Measurements from ENCODE around the gene ELL2. TPM values are rescaled to one million over a fixed set of nuclear protein-coding genes. Genes with fewer than 3 reads are reported as not detected.

ELL2 gene
- total RNA-seq, 3 donors from 2014 or later (not counting 1 experiment from before 2014, with no cell fraction given): 52.8 to 78.2 (median 69.4) TPM

DNA sequence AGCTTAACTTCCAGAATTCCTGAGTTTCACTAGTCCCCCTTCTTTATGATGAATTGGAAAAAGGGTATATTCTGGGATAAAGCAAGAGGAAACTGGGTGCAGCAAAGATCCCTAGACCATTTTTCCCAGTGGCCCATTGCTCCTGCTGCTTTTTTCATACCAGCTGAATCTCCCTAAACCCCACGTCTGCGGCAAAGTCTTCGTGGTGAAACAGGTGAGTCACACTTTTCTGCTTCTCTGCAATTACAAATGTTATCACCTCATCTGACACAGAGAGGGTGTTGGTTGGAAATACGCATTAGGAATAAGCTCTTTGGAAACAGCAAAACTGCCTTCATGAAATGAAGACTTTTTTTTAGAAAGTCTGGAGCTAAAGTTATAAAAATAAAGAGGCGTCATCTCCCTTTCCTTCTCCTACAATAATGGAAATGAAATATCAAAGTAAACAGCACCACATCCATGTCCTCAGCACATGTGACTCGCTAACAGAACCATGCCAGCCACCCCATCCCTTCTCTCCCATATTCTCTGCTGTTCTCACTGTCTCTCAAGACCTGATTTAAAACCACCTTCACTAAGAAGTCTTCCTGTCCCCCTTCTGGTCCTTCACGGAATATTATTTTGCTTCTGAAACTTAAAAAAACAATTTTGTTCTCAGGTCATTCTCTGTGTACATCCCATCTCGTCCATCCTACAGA is 99.6 kb downstream of the ELL2 start:
- no peaks in the 10 kb centered on the region for H3K9me3 Mint-ChIP-seq
- H3K36me3 Mint-ChIP-seq: no peaks in the 10 kb centered on the region
- H3K27me3 Mint-ChIP-seq (ENCODE audit: low read depth in 2 of 2): peaks cover 35 to 54% of the 10 kb centered on the region in 2 donors
- Histone ChIP-seq H3K27ac (ENCODE audit: low read length) (no peak overlapping the region), H3K27me3 (ENCODE audit: control insufficient read depth, insufficient read depth, low read length) (peaks cover 2% of the 10 kb centered on the region), H3K4me1 (ENCODE audit: control insufficient read depth, insufficient read depth, low read length) (peaks cover 19% of the 10 kb centered on the region), H3K4me3 (ENCODE audit: low read length) (no peak overlapping the region), H3K9me3 (ENCODE audit: control insufficient read depth, insufficient read depth, low read length) (no peaks in the 10 kb centered on the region), H3K36me3 (ENCODE audit: control insufficient read depth, insufficient read depth, low read length) (no peaks in the 10 kb centered on the region)
- no peak overlapping the region for H3K4me3 Mint-ChIP-seq
- H3K27ac Mint-ChIP-seq: no peak overlapping the region
- intact Hi-C loops (cut with micrococcal nuclease): no loop called here
- TF ChIP-seq, protein P1, sequence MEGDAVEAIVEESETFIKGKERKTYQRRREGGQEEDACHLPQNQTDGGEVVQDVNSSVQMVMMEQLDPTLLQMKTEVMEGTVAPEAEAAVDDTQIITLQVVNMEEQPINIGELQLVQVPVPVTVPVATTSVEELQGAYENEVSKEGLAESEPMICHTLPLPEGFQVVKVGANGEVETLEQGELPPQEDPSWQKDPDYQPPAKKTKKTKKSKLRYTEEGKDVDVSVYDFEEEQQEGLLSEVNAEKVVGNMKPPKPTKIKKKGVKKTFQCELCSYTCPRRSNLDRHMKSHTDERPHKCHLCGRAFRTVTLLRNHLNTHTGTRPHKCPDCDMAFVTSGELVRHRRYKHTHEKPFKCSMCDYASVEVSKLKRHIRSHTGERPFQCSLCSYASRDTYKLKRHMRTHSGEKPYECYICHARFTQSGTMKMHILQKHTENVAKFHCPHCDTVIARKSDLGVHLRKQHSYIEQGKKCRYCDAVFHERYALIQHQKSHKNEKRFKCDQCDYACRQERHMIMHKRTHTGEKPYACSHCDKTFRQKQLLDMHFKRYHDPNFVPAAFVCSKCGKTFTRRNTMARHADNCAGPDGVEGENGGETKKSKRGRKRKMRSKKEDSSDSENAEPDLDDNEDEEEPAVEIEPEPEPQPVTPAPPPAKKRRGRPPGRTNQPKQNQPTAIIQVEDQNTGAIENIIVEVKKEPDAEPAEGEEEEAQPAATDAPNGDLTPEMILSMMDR (IDR thresholded peaks at IDR 0.05): no peak
- DNase-seq: peak in 1 of 2 donors; percentile 28
- WGBS (ENCODE audit: insufficient coverage): 57% methylated on average over 7 of the region's 8 CpGs
- H3K4me1 Mint-ChIP-seq: peaks cover 7 to 17% of the 10 kb centered on the region in 2 donors
- no peak for ATAC-seq

DNA sequence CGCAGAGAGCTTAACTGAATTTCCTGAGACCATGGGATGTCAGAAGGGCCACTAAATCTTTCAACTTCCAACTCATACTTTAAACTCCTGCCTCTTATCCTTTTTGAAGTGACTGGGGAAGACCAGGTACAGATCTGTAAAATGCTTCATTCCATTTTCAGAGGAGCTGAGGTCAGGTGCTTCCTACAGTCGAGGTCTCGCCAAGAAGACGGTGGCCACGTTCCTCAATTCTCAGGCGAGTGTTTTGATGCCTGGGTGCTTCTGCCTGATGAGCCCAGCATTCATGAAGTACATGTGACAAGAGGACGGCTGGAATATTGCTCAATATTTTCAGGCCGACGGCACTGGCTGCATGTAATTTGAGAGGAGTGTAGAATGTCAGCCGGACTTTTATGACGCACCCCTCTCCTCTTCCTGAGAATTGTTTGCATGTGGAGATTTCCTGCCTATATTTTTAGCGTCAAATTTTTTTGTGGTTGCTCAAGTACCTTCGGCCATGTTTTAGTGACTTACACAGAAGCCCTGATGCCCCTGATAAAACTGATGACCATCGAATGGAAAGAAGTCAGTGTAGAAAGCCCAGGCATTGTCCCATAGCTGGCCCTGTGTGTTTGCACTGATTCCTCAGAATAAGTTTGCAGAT is 100.3 kb downstream of the ELL2 start:
- Histone ChIP-seq H3K36me3 (ENCODE audit: control insufficient read depth, insufficient read depth, low read length) (no peaks in the 10 kb centered on the region), H3K4me3 (ENCODE audit: low read length) (no peak overlapping the region), H3K4me1 (ENCODE audit: control insufficient read depth, insufficient read depth, low read length) (peaks cover 19% of the 10 kb centered on the region), H3K27ac (ENCODE audit: low read length) (no peak overlapping the region), H3K9me3 (ENCODE audit: control insufficient read depth, insufficient read depth, low read length) (no peaks in the 10 kb centered on the region), H3K27me3 (ENCODE audit: control insufficient read depth, insufficient read depth, low read length) (peaks cover 2% of the 10 kb centered on the region)
- no peak overlapping the region for H3K27ac Mint-ChIP-seq
- WGBS (ENCODE audit: insufficient coverage): 32% methylated on average over 14 of the region's 14 CpGs
- no peak overlapping the region for H3K4me3 Mint-ChIP-seq
- no peaks in the 10 kb centered on the region for H3K36me3 Mint-ChIP-seq
- TF ChIP-seq, protein P1 (IDR thresholded peaks at IDR 0.05): no peak
- intact Hi-C loops (cut with micrococcal nuclease): no loop called here
- no peaks in the 10 kb centered on the region for H3K9me3 Mint-ChIP-seq
- DNase-seq (no peak), ATAC-seq (no peak)
- peaks cover 7 to 17% of the 10 kb centered on the region in 2 donors for H3K4me1 Mint-ChIP-seq
- peaks cover 35 to 54% of the 10 kb centered on the region in 2 donors for H3K27me3 Mint-ChIP-seq (ENCODE audit: low read depth in 2 of 2)

DNA sequence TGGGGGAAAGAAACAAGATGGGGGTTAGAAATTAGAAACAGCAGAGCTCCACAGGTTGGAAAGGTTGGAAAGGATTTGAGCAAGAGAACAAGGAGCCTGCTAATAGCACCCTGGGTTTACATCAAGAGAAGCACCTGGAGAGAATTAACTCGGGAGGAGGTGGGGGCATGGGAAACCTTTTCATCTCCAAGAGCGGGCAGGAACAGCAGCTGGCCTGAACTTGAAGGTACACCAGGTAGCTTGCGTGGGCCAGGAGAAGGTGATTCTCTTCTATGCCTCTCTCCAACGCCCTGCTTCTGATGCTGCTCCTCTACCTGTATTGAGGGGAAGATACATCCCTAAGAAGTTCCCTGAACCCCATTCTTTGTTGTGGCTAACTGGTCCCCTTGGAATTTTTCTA is 102.0 kb downstream of the ELL2 start:
- peaks cover 2% of the 10 kb centered on the region for H3K27me3 ChIP-seq (ENCODE audit: control insufficient read depth, insufficient read depth, low read length)
- Mint-ChIP-seq H3K4me3 (no peak overlapping the region), H3K36me3 (no peaks in the 10 kb centered on the region), H3K4me1 (peaks cover 7 to 17% of the 10 kb centered on the region in 2 donors), H3K27me3 (ENCODE audit: low read depth in 2 of 2) (peaks cover 35 to 54% of the 10 kb centered on the region in 2 donors), H3K27ac (peak overlapping the region in 1 of 2 donors; percentile 8), H3K9me3 (no peaks in the 10 kb centered on the region)
- intact Hi-C loops (cut with micrococcal nuclease): loop anchor here (5.0 kb wide), 1 partner anchor 103 kb away; the partner anchor contains the start of gene ELL2
- H3K9me3 ChIP-seq (ENCODE audit: control insufficient read depth, insufficient read depth, low read length): no peaks in the 10 kb centered on the region
- H3K4me1 ChIP-seq (ENCODE audit: control insufficient read depth, insufficient read depth, low read length): peaks cover 19% of the 10 kb centered on the region
- 85% methylated on average over 4 of the region's 4 CpGs for WGBS (ENCODE audit: insufficient coverage)
- DNase-seq (no peak), ATAC-seq (no peak)
- TF ChIP-seq, protein P1 (IDR thresholded peaks at IDR 0.05): no peak
- H3K27ac ChIP-seq (ENCODE audit: low read length): no peak overlapping the region
- no peaks in the 10 kb centered on the region for H3K36me3 ChIP-seq (ENCODE audit: control insufficient read depth, insufficient read depth, low read length)
- H3K4me3 ChIP-seq (ENCODE audit: low read length): no peak overlapping the region

Measured in natural killer cell (primary cell).